Measurements from ENCODE around the gene APOA1.

APOA1 gene

GRCh38 chr11:116788534-116788933, 48.9 kb downstream of the APOA1 start:
- no peak for DNase-seq (ENCODE audit: low spot score)

- peak; percentile 92 for DNase-seq (ENCODE audit: low spot score)
Measured at GRCh38 chr11:116787786-116788486, 49.5 kb downstream of the APOA1 start, which contains the start of gene ZPR1. ZPR1 (minus strand) TSS chr11:116788023; CDS start chr11:116787990, 33 bp downstream.

- no peak for DNase-seq (ENCODE audit: low spot score)
Measured at GRCh38 chr11:116787436-116787785, 50.0 kb downstream of the APOA1 start.

- DNase-seq (ENCODE audit: low spot score): no peak
Measured at GRCh38 chr11:116786966-116787365, 50.5 kb downstream of the APOA1 start.

- no peak for DNase-seq (ENCODE audit: low spot score)
Measured at GRCh38 chr11:116786326-116786725, 51.1 kb downstream of the APOA1 start.

All from left forelimb (tissue), 1 donor.